K562 treated with DMSO at 1 percent for 24 hours (cell line): ENCODE measurements around the gene FOXN1. TPM values are rescaled to one million over a fixed set of nuclear protein-coding genes. Genes with fewer than 3 reads are reported as not detected.

Experiments used
- total RNA-seq: library from RNA; unstranded; fragments of 300-600 nt; gene quantifications from 2 replicates; pipeline ENCODE4 v1.2.3, GENCODE V29; 2022; ENCODE audit warnings: low read depth; ENCODE audit not compliant: insufficient read depth

Gene FOXN1, protein sequence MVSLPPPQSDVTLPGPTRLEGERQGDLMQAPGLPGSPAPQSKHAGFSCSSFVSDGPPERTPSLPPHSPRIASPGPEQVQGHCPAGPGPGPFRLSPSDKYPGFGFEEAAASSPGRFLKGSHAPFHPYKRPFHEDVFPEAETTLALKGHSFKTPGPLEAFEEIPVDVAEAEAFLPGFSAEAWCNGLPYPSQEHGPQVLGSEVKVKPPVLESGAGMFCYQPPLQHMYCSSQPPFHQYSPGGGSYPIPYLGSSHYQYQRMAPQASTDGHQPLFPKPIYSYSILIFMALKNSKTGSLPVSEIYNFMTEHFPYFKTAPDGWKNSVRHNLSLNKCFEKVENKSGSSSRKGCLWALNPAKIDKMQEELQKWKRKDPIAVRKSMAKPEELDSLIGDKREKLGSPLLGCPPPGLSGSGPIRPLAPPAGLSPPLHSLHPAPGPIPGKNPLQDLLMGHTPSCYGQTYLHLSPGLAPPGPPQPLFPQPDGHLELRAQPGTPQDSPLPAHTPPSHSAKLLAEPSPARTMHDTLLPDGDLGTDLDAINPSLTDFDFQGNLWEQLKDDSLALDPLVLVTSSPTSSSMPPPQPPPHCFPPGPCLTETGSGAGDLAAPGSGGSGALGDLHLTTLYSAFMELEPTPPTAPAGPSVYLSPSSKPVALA
- not detected in 2 replicates for total RNA-seq

GRCh38 chr17:28505986-28506665 lies at the start of gene FOXN1:
FOXN1 (plus strand) TSS chr17:28506348; CDS start chr17:28523970, 17,622 bp downstream.

DNA sequence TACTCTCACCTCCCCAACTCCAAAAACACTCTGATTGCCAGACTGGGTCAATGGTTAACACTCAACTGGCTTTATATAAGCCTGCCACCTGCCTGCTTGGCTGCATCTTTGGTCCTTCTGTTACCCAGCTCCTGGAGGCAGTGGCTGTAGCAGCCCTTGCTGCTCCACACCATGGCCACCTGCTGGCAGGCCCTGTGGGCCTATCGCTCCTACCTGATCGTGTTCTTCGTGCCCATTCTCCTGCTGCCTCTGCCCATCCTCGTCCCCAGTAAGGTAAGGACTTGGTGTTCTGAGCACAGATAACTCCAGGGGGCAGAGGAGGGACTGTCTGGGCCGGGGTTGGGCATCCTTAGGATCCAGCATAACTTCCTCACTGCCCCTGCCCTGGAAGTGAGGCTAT lies 32.6 kb upstream of the FOXN1 start, which contains the start of gene SLC13A2:
Gene SLC13A2, plus strand, starts transcription at position 103 of the 400 bp plus-strand sequence. Its CDS starts 69 bp downstream, at position 172.

DNA sequence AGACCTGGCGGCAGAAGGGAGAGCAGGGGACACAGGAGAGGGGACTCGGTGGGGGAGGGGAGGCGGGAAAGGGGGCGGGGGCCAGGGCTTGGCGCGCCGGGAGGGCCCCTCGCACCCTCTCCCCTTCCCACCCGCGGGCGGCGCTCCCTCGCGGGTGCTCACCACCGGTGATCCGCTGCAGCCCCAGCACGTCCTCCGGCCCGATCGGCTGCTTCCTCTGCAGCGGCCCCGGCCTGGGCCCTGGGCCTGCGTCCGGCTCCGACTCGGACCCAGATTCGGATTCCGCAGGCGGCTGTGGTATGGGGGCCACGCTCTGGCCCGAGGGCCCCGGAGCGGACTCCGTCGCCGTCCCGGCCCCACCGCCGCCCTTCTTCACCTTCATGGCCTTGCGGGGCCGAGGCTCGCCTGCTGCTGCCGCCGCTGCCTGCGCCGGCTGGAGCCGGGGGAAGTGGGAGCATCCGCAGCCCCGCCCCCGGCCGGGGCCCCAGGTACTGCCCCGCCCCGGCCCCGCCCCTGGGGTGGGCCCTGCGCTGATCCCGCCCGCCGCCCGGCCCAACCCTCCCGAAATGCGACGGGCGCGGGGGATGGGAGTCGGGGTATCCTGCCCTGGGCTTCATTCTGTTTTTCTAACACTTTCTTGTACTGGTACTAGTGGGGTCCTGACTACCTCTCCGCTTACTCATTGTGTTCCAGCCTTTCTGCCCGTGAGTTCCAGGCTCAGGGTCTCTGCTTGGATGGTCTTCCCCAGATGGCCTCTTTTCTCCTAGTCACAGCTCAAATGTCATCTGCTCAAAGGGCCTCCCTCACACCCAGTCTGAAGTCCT lies 46.2 kb downstream of the FOXN1 start, which contains the start of gene UNC119:
Gene UNC119, minus strand, starts transcription at position 449 of the 824 bp plus-strand sequence. Its CDS starts 67 bp downstream, at position 382.

GRCh38 chr17:28571361-28572122 lies 65.4 kb downstream of the FOXN1 start, which contains the start of gene PIGS:
PIGS (minus strand) TSS chr17:28571524; CDS start chr17:28571496, 28 bp downstream.

DNA sequence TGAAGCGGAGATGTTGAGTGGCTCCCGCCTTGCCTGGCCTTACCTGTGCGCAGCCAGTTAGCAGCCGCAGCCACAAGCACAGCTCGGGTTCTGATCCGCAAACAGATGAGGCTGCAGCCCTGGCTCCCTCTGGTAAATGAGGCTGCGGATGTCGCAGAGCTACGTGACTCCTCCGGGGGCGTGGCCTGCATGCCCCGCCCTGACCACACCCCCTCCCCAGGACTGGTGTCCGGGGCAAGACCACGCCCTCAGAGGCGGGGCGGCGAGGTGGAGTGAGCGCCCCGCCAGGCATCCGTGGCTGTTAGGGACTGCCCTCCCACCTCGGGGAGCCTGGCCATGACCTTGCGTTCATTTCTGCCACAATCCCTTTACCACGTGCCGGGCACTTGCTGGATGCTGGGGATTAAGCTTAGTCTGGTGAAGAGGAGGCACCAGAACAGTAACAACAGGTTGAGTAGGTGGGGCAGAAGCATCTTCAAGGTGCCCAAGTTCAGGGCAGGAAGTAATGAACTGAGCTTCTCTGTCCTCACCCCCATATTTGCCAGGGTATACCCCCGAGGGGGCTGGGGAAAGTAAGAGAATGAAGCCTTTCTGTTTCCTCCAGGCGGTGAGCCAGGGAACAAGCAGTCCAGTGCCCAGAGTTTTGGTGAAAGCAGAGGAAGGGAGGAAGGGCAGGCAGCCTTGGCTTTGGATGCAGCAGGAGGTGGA lies 70.8 kb downstream of the FOXN1 start, which contains the start of gene ALDOC:
Gene ALDOC, minus strand, starts transcription at position 138 of the 708 bp plus-strand sequence. CDS start 1,363 bp downstream, outside the sequence.

Other genes with a start within 250 kb of the FOXN1 start
- gene TMEM97, start 187.1 kb upstream of the FOXN1 start, total RNA-seq, result 27.9 and 29.0 TPM in 2 replicates
- 39.5 and 43.3 TPM in 2 replicates for gene IFT20, start 170.9 kb upstream of the FOXN1 start, total RNA-seq
- gene TNFAIP1, start 170.6 kb upstream of the FOXN1 start, total RNA-seq, result 20.1 and 20.4 TPM in 2 replicates
- gene POLDIP2, start 148.8 kb upstream of the FOXN1 start, total RNA-seq, result 91.1 and 93.0 TPM in 2 replicates
- gene SEBOX, start 141.1 kb upstream of the FOXN1 start, total RNA-seq, result not detected in 2 replicates
- 0.49 and 1.5 TPM in 2 replicates for gene VTN, start 136.0 kb upstream of the FOXN1 start, total RNA-seq
- gene SARM1, start 134.7 kb upstream of the FOXN1 start, total RNA-seq, result 0.57 and 0.87 TPM in 2 replicates
- gene SLC46A1, start 100.1 kb upstream of the FOXN1 start, total RNA-seq, result 4.1 and 4.9 TPM in 2 replicates
- not detected in 2 replicates for gene SLC13A2, start 32.7 kb upstream of the FOXN1 start, total RNA-seq
- 47.2 TPM in 2 replicates for gene UNC119, start 46.3 kb downstream of the FOXN1 start, total RNA-seq
- gene PIGS, start 65.2 kb downstream of the FOXN1 start, total RNA-seq, result 110 and 111 TPM in 2 replicates
- gene ALDOC, start 70.5 kb downstream of the FOXN1 start, total RNA-seq, result 74.9 and 81.6 TPM in 2 replicates
- gene SPAG5, start 92.7 kb downstream of the FOXN1 start, total RNA-seq, result 133 and 134 TPM in 2 replicates
- 12.5 and 13.3 TPM in 2 replicates for gene RSKR, start 107.8 kb downstream of the FOXN1 start, total RNA-seq
- gene BLTP2, start 138.8 kb downstream of the FOXN1 start, total RNA-seq, result 74.6 and 78.3 TPM in 2 replicates
- 69.7 and 76.5 TPM in 2 replicates for gene SDF2, start 155.6 kb downstream of the FOXN1 start, total RNA-seq
- gene SUPT6H, start 155.9 kb downstream of the FOXN1 start, total RNA-seq, result 70.0 and 74.8 TPM in 2 replicates
- gene PROCA1, start 205.5 kb downstream of the FOXN1 start, total RNA-seq, result 4.4 and 6.8 TPM in 2 replicates
- gene RAB34, start 211.5 kb downstream of the FOXN1 start, total RNA-seq, result 0.23 TPM in 1 of 2 replicates, not detected in the other
- 2,462 and 2,542 TPM in 2 replicates for gene RPL23A, start 213.6 kb downstream of the FOXN1 start, total RNA-seq
- 7.1 and 8.9 TPM in 2 replicates for gene TLCD1, start 219.9 kb downstream of the FOXN1 start, total RNA-seq
- gene NEK8, start 222.4 kb downstream of the FOXN1 start, total RNA-seq, result 5.1 and 5.4 TPM in 2 replicates
- 127 and 142 TPM in 2 replicates for gene TRAF4, start 237.7 kb downstream of the FOXN1 start, total RNA-seq